HEK293 (cell line): ENCODE results near the gene SLITRK4.

Experiments used
- CTCF ChIA-PET: fragments of 350-600 bp; formaldehyde crosslinking; extraction: SDS; loops from one replicate; lab custom pipeline; 2021; ENCODE audit warnings: antibody characterized with exemption; lab: Yijun Ruan, JAX
- POLR2A ChIA-PET: fragments of 300-600 bp; formaldehyde crosslinking; extraction: SDS; loops from one replicate; lab custom pipeline; 2020; ENCODE audit warnings: antibody characterized with exemption, inconsistent platforms; lab: Yijun Ruan, JAX
- H3K27ac ChIP-seq: fragments of 200-500 bp; sonication (Bioruptor generic); 2 replicates; pipeline ENCODE4 v1.5.1; 2014; ENCODE audit warnings: low read depth, low read length, control low read depth, inconsistent platforms; ENCODE audit errors: extremely low read depth
- H3K36me3 ChIP-seq, 2 experiments: fragments of 200-500 bp in 1 of 2; sonication (Bioruptor generic) in 1 of 2; 1 replicate in 1 of 2; 2 replicates in 1 of 2; pipeline ENCODE4 v1.5.1; 2014 to 2017; ENCODE audit warnings: inconsistent platforms in 2 of 2, low read length in 2 of 2; ENCODE audit not compliant: control insufficient read depth in 2 of 2, insufficient read depth in 1 of 2
- H3K4me1 ChIP-seq: fragments of 200-500 bp; sonication (Bioruptor generic); 2 replicates; pipeline ENCODE4 v1.5.1; 2014; ENCODE audit warnings: mild to moderate bottlenecking, low read length, inconsistent platforms; ENCODE audit not compliant: control insufficient read depth, insufficient read depth
- H3K4me3 ChIP-seq: 2 replicates; pipeline ENCODE4 v1.5.1; 2011; ENCODE audit warnings: low read depth, mild to moderate bottlenecking, control low read depth, low read length, moderate library complexity
- H3K9me3 ChIP-seq: fragments of 200-500 bp; sonication (Bioruptor generic); 2 replicates; pipeline ENCODE4 v1.5.1; 2014; ENCODE audit warnings: low read depth, low read length, inconsistent platforms; ENCODE audit not compliant: control insufficient read depth, insufficient read depth
- KLF10 ChIP-seq: fragments of 450-650 bp; IDR thresholded peaks from 2 replicates; pipeline ENCODE4 v1.5.1; 2018; ENCODE audit warnings: missing biosample characterization, mild to moderate bottlenecking, missing genetic modification characterization
- KLF16 ChIP-seq: fragments of 450-650 bp; formaldehyde crosslinking; IDR thresholded peaks from 2 replicates; pipeline ENCODE4 v1.5.1; 2017; ENCODE audit warnings: missing biosample characterization, missing genetic modification characterization
- MYNN ChIP-seq: fragments of 450-650 bp; formaldehyde crosslinking; IDR thresholded peaks from 2 replicates; pipeline ENCODE4 v1.5.1; 2016; ENCODE audit warnings: missing biosample characterization, missing genetic modification characterization, borderline replicate concordance
- MZF1 ChIP-seq: fragments of 450-650 bp; formaldehyde crosslinking; IDR thresholded peaks from 2 replicates; pipeline ENCODE4 v1.5.1; 2017; ENCODE audit warnings: missing biosample characterization, missing genetic modification characterization, borderline replicate concordance
- RBAK ChIP-seq: fragments of 450-650 bp; formaldehyde crosslinking; IDR thresholded peaks from 2 replicates; pipeline ENCODE4 v1.5.1; 2016; ENCODE audit warnings: missing biosample characterization, missing genetic modification characterization
- WT1 ChIP-seq: fragments of 450-650 bp; formaldehyde crosslinking; IDR thresholded peaks from 2 replicates; pipeline ENCODE4 v1.5.1; 2016; ENCODE audit warnings: missing biosample characterization, missing genetic modification characterization
- YY1 ChIP-seq: fragments of 450-650 bp; formaldehyde crosslinking; IDR thresholded peaks from 2 replicates; pipeline ENCODE4 v1.5.1; 2018; ENCODE audit warnings: missing biosample characterization, missing genetic modification characterization
- ZBTB1 ChIP-seq: fragments of 450-650 bp; formaldehyde crosslinking; IDR thresholded peaks from 2 replicates; pipeline ENCODE4 v1.5.1; 2016; ENCODE audit warnings: missing biosample characterization, missing genetic modification characterization
- ZBTB20 ChIP-seq: fragments of 450-650 bp; formaldehyde crosslinking; IDR thresholded peaks from 2 replicates; pipeline ENCODE4 v1.5.1; 2016; ENCODE audit warnings: missing biosample characterization, missing genetic modification characterization
- ZBTB7A ChIP-seq: fragments of 450-650 bp; formaldehyde crosslinking; IDR thresholded peaks from 2 replicates; pipeline ENCODE4 v1.5.1; 2016; ENCODE audit warnings: low read depth, missing biosample characterization, missing genetic modification characterization
- ZEB2 ChIP-seq: fragments of 450-650 bp; formaldehyde crosslinking; IDR thresholded peaks from 2 replicates; pipeline ENCODE4 v1.5.1; 2016; ENCODE audit warnings: missing biosample characterization, missing genetic modification characterization
- ZFP69B ChIP-seq: fragments of 450-650 bp; formaldehyde crosslinking; IDR thresholded peaks from 2 replicates; pipeline ENCODE4 v1.5.1; 2016; ENCODE audit warnings: missing biosample characterization, missing genetic modification characterization
- ZNF114 ChIP-seq: fragments of 450-650 bp; formaldehyde crosslinking; IDR thresholded peaks from 2 replicates; pipeline ENCODE4 v1.5.0; 2017; ENCODE audit warnings: missing biosample characterization, missing genetic modification characterization
- ZNF138 ChIP-seq: fragments of 450-650 bp; formaldehyde crosslinking; IDR thresholded peaks from 2 replicates; pipeline ENCODE4 v1.5.1; 2016; ENCODE audit warnings: missing biosample characterization, missing genetic modification characterization, borderline replicate concordance
- ZNF140 ChIP-seq: fragments of 450-650 bp; formaldehyde crosslinking; IDR thresholded peaks from 2 replicates; pipeline ENCODE4 v1.5.1; 2016; ENCODE audit warnings: missing biosample characterization, missing genetic modification characterization
- ZNF184 ChIP-seq: fragments of 450-650 bp; IDR thresholded peaks from 2 replicates; pipeline ENCODE4 v1.5.1; 2018; ENCODE audit warnings: missing biosample characterization, mild to moderate bottlenecking, missing genetic modification characterization
- ZNF292 ChIP-seq: fragments of 450-650 bp; formaldehyde crosslinking; IDR thresholded peaks from 2 replicates; pipeline ENCODE4 v1.5.1; 2016; ENCODE audit warnings: low read depth, missing biosample characterization, missing genetic modification characterization, borderline replicate concordance
- ZNF324 ChIP-seq: fragments of 450-650 bp; formaldehyde crosslinking; IDR thresholded peaks from 2 replicates; pipeline ENCODE4 v1.5.1; 2016; ENCODE audit warnings: missing biosample characterization, missing genetic modification characterization
- ZNF366 ChIP-seq: fragments of 450-650 bp; formaldehyde crosslinking; conservative IDR thresholded peaks from 2 replicates; pipeline ENCODE4 v1.5.1; 2016; ENCODE audit warnings: missing biosample characterization, missing genetic modification characterization
- ZNF394 ChIP-seq: fragments of 450-650 bp; formaldehyde crosslinking; IDR thresholded peaks from 2 replicates; pipeline ENCODE4 v1.5.1; 2016; ENCODE audit warnings: missing biosample characterization, missing genetic modification characterization, mild to moderate bottlenecking, moderate library complexity, borderline replicate concordance
- ZNF398 ChIP-seq: fragments of 450-650 bp; formaldehyde crosslinking; IDR thresholded peaks from 2 replicates; pipeline ENCODE4 v1.5.1; 2017; ENCODE audit warnings: missing biosample characterization, missing genetic modification characterization
- ZNF473 ChIP-seq: fragments of 450-650 bp; formaldehyde crosslinking; IDR thresholded peaks from 2 replicates; pipeline ENCODE4 v1.5.1; 2017; ENCODE audit warnings: missing biosample characterization, missing genetic modification characterization
- ZNF555 ChIP-seq: fragments of 450-650 bp; formaldehyde crosslinking; conservative IDR thresholded peaks from 2 replicates; pipeline ENCODE4 v1.5.1; 2017; ENCODE audit warnings: missing biosample characterization, mild to moderate bottlenecking, missing genetic modification characterization, inconsistent platforms
- ZNF558 ChIP-seq: fragments of 450-650 bp; formaldehyde crosslinking; IDR thresholded peaks from 2 replicates; pipeline ENCODE4 v1.5.1; 2016; ENCODE audit warnings: missing biosample characterization, missing genetic modification characterization
- ZNF561 ChIP-seq: fragments of 450-650 bp; IDR thresholded peaks from 2 replicates; pipeline ENCODE4 v1.5.1; 2018; ENCODE audit warnings: missing biosample characterization, missing genetic modification characterization, borderline replicate concordance
- ZNF571 ChIP-seq: fragments of 450-650 bp; formaldehyde crosslinking; IDR thresholded peaks from 2 replicates; pipeline ENCODE4 v1.5.0; 2017; ENCODE audit warnings: missing biosample characterization, missing genetic modification characterization
- ZNF629 ChIP-seq: fragments of 450-650 bp; formaldehyde crosslinking; IDR thresholded peaks from 2 replicates; pipeline ENCODE4 v1.5.1; 2017; ENCODE audit warnings: missing biosample characterization, missing genetic modification characterization
- ZNF658 ChIP-seq: fragments of 450-650 bp; formaldehyde crosslinking; IDR thresholded peaks from 2 replicates; pipeline ENCODE4; 2016; ENCODE audit warnings: missing biosample characterization, missing genetic modification characterization
- ZNF837 ChIP-seq: fragments of 450-650 bp; formaldehyde crosslinking; IDR thresholded peaks from 2 replicates; pipeline ENCODE4 v1.5.1; 2016; ENCODE audit warnings: missing biosample characterization, missing genetic modification characterization
- TF ChIP-seq, protein P1 (sequence below): fragments of 450-650 bp; formaldehyde crosslinking; IDR thresholded peaks from 2 replicates; pipeline ENCODE4 v1.5.1; 2016; ENCODE audit warnings: missing biosample characterization, missing genetic modification characterization

The SLITRK4 gene

GRCh38 chrX:143601809-143602208 is 34.1 kb downstream of the SLITRK4 start (continued):
- TF ChIP-seq ZNF398 (tag by site-specific recombination), result no peak
- TF ChIP-seq ZNF394 (tag by site-specific recombination), result no peak
- TF ChIP-seq ZBTB7A (tag by site-specific recombination), result no peak
- no peak for TF ChIP-seq ZBTB1 (tag by site-specific recombination)
- no peak for TF ChIP-seq ZEB2 (tag by site-specific recombination)
- TF ChIP-seq, protein P1, sequence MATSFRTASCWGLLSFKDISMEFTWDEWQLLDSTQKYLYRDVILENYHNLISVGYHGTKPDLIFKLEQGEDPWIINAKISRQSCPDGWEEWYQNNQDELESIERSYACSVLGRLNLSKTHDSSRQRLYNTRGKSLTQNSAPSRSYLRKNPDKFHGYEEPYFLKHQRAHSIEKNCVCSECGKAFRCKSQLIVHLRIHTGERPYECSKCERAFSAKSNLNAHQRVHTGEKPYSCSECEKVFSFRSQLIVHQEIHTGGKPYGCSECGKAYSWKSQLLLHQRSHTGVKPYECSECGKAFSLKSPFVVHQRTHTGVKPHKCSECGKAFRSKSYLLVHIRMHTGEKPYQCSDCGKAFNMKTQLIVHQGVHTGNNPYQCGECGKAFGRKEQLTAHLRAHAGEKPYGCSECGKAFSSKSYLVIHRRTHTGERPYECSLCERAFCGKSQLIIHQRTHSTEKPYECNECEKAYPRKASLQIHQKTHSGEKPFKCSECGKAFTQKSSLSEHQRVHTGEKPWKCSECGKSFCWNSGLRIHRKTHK, result no peak

- H3K36me3 ChIP-seq, result no peaks in the 10 kb centered on the region
- H3K9me3 ChIP-seq, result no peaks in the 10 kb centered on the region; the same call in 1 of the 2 replicates
- H3K4me1 ChIP-seq, result no peaks in the 10 kb centered on the region
- H3K4me3 ChIP-seq, result no peak overlapping the region
- H3K27ac ChIP-seq, result no peak overlapping the region
- TF ChIP-seq ZNF114 (tag by site-specific recombination) (no peak), ZBTB20 (no peak), ZNF138 (tag by site-specific recombination) (no peak), ZNF837 (tag by site-specific recombination) (no peak), ZFP69B (tag by site-specific recombination) (no peak), ZNF473 (tag by site-specific recombination) (no peak), MYNN (tag by site-specific recombination) (no peak), YY1 (no peak), ZEB2 (tag by site-specific recombination) (no peak), ZNF184 (tag by site-specific recombination) (no peak), RBAK (tag by site-specific recombination) (no peak), ZNF140 (no peak), ZNF658 (tag by site-specific recombination) (no peak)
- TF ChIP-seq, protein P1, result no peak
- CTCF ChIA-PET, result interaction anchor here (0.5 kb wide), 1 partner anchor 143 kb away, joined by 3 read pairs; no protein-coding TSS in a partner anchor
- POLR2A ChIA-PET, result no interaction called here
Observed at GRCh38 chrX:143581240-143581639, 54.7 kb downstream of the SLITRK4 start.

DNA sequence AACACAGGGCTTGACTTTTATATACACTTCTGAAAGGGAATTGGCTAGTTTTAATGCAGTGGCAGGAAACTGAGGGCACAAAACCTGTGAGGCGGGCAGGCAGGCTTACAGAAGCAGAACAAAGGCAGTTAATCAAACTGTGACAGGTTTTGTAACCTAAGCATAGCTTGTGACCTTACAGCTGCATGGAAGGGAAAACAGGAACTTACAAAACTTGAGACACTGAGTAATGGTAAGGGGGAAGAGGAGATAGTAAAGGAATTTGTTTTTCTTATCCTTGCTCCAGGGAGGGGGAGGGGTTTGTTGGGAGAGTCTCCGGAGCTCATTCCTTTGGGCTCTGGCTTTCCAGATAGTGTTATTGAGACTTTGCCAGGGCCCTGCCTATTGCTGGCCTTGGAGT is 55.6 kb downstream of the SLITRK4 start:
- Histone ChIP-seq H3K4me3 (no peak overlapping the region), H3K36me3 (no peaks in the 10 kb centered on the region), H3K4me1 (no peaks in the 10 kb centered on the region), H3K27ac (no peak overlapping the region), H3K9me3 (no peaks in the 10 kb centered on the region; the same call in 1 of the 2 replicates)
- POLR2A ChIA-PET, result no interaction called here
- CTCF ChIA-PET, result no interaction called here
- TF ChIP-seq WT1 (tag by site-specific recombination), result no peak
- no peak for TF ChIP-seq ZNF629 (tag by site-specific recombination)
- TF ChIP-seq ZNF398 (tag by site-specific recombination), result no peak
- no peak for TF ChIP-seq ZNF555 (tag by site-specific recombination)
- no peak for TF ChIP-seq ZNF292 (tag by site-specific recombination)
- TF ChIP-seq KLF10, result no peak
- no peak for TF ChIP-seq MZF1 (tag by site-specific recombination)
- TF ChIP-seq KLF16, result no peak
- no peak for TF ChIP-seq ZNF366 (tag by site-specific recombination)
- no peak for TF ChIP-seq ZNF571
- TF ChIP-seq ZEB2 (tag by site-specific recombination), result no peak
- no peak for TF ChIP-seq ZNF561 (tag by site-specific recombination)
- no peak for TF ChIP-seq ZNF324
- no peak for TF ChIP-seq ZNF558 (tag by site-specific recombination)
